HepG2 (cell line): ENCODE measurements around the gene CABP4. TPM values are rescaled to one million over a fixed set of nuclear protein-coding genes. Genes with fewer than 3 reads are reported as not detected.

Experiments
- ARID2 ChIP-seq: sonication (generic); formaldehyde crosslinking; IDR thresholded peaks from 2 replicates; pipeline ENCODE4 v1.8.1; 2022; ENCODE audit warnings: mild to moderate bottlenecking, missing genetic modification reagents, borderline replicate concordance
- ETV5 ChIP-seq: IDR thresholded peaks from 2 replicates; pipeline ENCODE4 v1.6.1; 2018; ENCODE audit warnings: missing biosample characterization, missing genetic modification reagents, inconsistent platforms, borderline replicate concordance
- HMG20B ChIP-seq: conservative IDR thresholded peaks from 2 replicates; pipeline ENCODE4 v1.6.1; 2016; ENCODE audit warnings: missing genetic modification reagents, missing compliant biosample characterization
- KAT2B ChIP-seq: fragments of 150-350 bp; IDR thresholded peaks from 2 replicates; pipeline ENCODE4 v1.6.1; 2014; ENCODE audit warnings: low read depth, low read length, borderline replicate concordance
- KAT8 ChIP-seq: IDR thresholded peaks from 2 replicates; pipeline ENCODE4 v1.6.1; 2016; ENCODE audit warnings: missing genetic modification reagents, missing compliant biosample characterization
- KDM5A ChIP-seq: fragments of 200-600 bp; sonication (generic); IDR thresholded peaks from 2 replicates; pipeline ENCODE4 v1.7.0; 2018; ENCODE audit warnings: antibody characterized with exemption, mild to moderate bottlenecking, low read length, borderline replicate concordance
- MATR3 ChIP-seq: sonication (generic); formaldehyde crosslinking; IDR thresholded peaks from 2 replicates; pipeline ENCODE4 v1.4.0; 2020; ENCODE audit warnings: missing genetic modification reagents
- MEIS1 ChIP-seq: sonication (generic); formaldehyde crosslinking; IDR thresholded peaks from 2 replicates; pipeline ENCODE4 v1.9.0; 2021; ENCODE audit warnings: mild to moderate bottlenecking, missing genetic modification reagents, moderate library complexity, borderline replicate concordance
- NKX3-1 ChIP-seq: sonication (generic); formaldehyde crosslinking; IDR thresholded peaks from 2 replicates; pipeline ENCODE4 v1.5.0; 2020; ENCODE audit warnings: missing genetic modification reagents
- POLR2AphosphoS2 ChIP-seq: IDR thresholded peaks from 2 replicates; pipeline ENCODE4 v1.6.1; 2011; ENCODE audit warnings: low read depth, low read length, improper control_type of control experiment
- SPEN ChIP-seq: sonication (generic); formaldehyde crosslinking; IDR thresholded peaks from 2 replicates; pipeline ENCODE4 v1.5.1; 2020; ENCODE audit warnings: low read depth, mild to moderate bottlenecking, missing genetic modification reagents
- ZFX ChIP-seq: sonication (generic); formaldehyde crosslinking; IDR thresholded peaks from 2 replicates; pipeline ENCODE4 v1.4.0; 2020; ENCODE audit warnings: mild to moderate bottlenecking, low read depth, missing genetic modification reagents, moderate library complexity
- ZNF326 ChIP-seq: sonication (generic); formaldehyde crosslinking; IDR thresholded peaks from 2 replicates; pipeline ENCODE4 v1.4.0; 2020; ENCODE audit warnings: missing genetic modification reagents, borderline replicate concordance
- ZNF703 ChIP-seq: sonication (generic); formaldehyde crosslinking; IDR thresholded peaks from 2 replicates; pipeline ENCODE4 v1.5.1; 2020; ENCODE audit warnings: missing genetic modification reagents, mild to moderate bottlenecking, moderate library complexity, borderline replicate concordance
- polyA plus RNA-seq, 8 experiments: library from polyadenylated mRNA; depleted of rRNA in 3 of 8; stranded (reverse) in 7 of 8; unstranded in 1 of 8; fragments of >200 nt; fragmentation: Illumina TruSeq in 4 of 8; extraction: Trizol in 4 of 8; gene quantifications; 2 replicates each; pipeline versions ENCODE4 v1.2.1 to v1.2.3, GENCODE V29; 2011 to 2016; ENCODE audit warnings: low read depth in 4 of 8, missing spikeins in 1 of 8, mixed read lengths in 1 of 8; ENCODE audit not compliant: insufficient read depth in 1 of 8
- total RNA-seq, 5 experiments: library from RNA; depleted of rRNA; stranded (reverse); fragments of >200 nt; fragmentation: Illumina TruSeq; extraction: Trizol; gene quantifications; 2 replicates each; pipeline ENCODE4 v1.2.3, GENCODE V29; 2016; ENCODE audit warnings: low read depth in 1 of 5
- TF ChIP-seq, protein P1 (sequence below): IDR thresholded peaks from 2 replicates; pipeline ENCODE4 v1.6.1; 2016; ENCODE audit warnings: low read depth, missing genetic modification reagents, missing compliant biosample characterization
- TF ChIP-seq, protein P2 (sequence below): sonication (generic); formaldehyde crosslinking; IDR thresholded peaks from 2 replicates; pipeline ENCODE4 v1.5.1; 2020; ENCODE audit warnings: missing genetic modification reagents, mild to moderate bottlenecking, borderline replicate concordance
- TF ChIP-seq, protein P3 (sequence below): conservative IDR thresholded peaks from 2 replicates; pipeline ENCODE4 v1.6.1; 2018; ENCODE audit warnings: missing genetic modification reagents
- TF ChIP-seq, protein P4 (sequence below): sonication (generic); formaldehyde crosslinking; IDR thresholded peaks from 2 replicates; pipeline ENCODE4 v1.4.0; 2020; ENCODE audit warnings: mild to moderate bottlenecking, missing genetic modification reagents

CABP4 gene
- total and polyA plus RNA-seq, 2 of the 13 experiments (the other 11 are each of a cell fraction or from before 2014, with no cell fraction given), result not detected

DNA sequence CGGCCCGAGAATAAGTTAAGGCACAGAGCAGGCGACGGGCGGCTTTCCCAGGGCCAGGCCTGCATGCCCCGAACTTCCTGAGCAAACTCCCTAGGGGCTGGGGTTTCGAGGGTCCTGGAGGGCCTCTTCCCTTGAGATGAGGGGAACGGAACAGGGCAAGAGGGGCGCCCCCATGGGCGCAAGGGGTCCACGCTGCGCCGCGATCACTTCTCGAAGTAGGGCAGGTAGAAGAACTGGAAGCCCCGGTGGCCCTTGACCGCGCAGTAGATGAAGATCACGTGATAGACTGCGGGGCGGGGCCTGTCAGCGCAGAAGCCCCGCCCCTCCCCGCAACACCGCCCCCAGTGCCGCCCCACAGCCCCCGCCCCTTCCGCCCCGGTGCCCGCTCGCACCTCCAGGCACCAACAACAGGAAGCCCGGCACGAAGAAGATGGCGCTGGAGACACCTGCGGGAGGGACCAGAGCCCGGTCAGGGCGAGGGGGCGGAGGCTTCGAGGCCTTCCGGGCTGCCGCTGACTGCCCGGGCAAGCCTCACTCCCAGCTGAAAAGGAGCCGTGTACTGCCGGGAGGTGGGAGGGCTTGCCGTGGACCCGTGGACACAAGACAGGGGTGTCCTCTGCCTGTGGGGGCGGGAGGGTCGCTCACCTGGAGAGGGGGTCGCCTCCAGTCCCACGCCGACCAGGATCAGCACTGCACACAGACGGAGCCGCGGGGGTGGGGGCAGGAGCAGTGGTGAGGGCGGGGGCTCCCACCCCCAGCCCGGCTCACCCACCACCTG lies 9.4 kb downstream of the CABP4 start (continued):
- TF ChIP-seq, protein P1, sequence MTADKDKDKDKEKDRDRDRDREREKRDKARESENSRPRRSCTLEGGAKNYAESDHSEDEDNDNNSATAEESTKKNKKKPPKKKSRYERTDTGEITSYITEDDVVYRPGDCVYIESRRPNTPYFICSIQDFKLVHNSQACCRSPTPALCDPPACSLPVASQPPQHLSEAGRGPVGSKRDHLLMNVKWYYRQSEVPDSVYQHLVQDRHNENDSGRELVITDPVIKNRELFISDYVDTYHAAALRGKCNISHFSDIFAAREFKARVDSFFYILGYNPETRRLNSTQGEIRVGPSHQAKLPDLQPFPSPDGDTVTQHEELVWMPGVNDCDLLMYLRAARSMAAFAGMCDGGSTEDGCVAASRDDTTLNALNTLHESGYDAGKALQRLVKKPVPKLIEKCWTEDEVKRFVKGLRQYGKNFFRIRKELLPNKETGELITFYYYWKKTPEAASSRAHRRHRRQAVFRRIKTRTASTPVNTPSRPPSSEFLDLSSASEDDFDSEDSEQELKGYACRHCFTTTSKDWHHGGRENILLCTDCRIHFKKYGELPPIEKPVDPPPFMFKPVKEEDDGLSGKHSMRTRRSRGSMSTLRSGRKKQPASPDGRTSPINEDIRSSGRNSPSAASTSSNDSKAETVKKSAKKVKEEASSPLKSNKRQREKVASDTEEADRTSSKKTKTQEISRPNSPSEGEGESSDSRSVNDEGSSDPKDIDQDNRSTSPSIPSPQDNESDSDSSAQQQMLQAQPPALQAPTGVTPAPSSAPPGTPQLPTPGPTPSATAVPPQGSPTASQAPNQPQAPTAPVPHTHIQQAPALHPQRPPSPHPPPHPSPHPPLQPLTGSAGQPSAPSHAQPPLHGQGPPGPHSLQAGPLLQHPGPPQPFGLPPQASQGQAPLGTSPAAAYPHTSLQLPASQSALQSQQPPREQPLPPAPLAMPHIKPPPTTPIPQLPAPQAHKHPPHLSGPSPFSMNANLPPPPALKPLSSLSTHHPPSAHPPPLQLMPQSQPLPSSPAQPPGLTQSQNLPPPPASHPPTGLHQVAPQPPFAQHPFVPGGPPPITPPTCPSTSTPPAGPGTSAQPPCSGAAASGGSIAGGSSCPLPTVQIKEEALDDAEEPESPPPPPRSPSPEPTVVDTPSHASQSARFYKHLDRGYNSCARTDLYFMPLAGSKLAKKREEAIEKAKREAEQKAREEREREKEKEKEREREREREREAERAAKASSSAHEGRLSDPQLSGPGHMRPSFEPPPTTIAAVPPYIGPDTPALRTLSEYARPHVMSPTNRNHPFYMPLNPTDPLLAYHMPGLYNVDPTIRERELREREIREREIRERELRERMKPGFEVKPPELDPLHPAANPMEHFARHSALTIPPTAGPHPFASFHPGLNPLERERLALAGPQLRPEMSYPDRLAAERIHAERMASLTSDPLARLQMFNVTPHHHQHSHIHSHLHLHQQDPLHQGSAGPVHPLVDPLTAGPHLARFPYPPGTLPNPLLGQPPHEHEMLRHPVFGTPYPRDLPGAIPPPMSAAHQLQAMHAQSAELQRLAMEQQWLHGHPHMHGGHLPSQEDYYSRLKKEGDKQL (CRISPR knock-in tag), result no peak
- no peak for TF ChIP-seq MEIS1 (CRISPR knock-in tag)
- TF ChIP-seq ETV5 (CRISPR knock-in tag), result peak; percentile 66; the same call in 1 of the 2 replicates
- no peak for TF ChIP-seq ARID2
- TF ChIP-seq ZNF326 (CRISPR knock-in tag), result no peak
- TF ChIP-seq ZFX, result peak; percentile 85
- no peak for TF ChIP-seq HMG20B (CRISPR knock-in tag)
- no peak for TF ChIP-seq NKX3-1 (CRISPR knock-in tag)
- TF ChIP-seq, protein P2, sequence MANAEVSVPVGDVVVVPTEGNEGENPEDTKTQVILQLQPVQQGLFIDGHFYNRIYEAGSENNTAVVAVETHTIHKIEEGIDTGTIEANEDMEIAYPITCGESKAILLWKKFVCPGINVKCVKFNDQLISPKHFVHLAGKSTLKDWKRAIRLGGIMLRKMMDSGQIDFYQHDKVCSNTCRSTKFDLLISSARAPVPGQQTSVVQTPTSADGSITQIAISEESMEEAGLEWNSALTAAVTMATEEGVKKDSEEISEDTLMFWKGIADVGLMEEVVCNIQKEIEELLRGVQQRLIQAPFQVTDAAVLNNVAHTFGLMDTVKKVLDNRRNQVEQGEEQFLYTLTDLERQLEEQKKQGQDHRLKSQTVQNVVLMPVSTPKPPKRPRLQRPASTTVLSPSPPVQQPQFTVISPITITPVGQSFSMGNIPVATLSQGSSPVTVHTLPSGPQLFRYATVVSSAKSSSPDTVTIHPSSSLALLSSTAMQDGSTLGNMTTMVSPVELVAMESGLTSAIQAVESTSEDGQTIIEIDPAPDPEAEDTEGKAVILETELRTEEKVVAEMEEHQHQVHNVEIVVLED (CRISPR knock-in tag), result no peak
- TF ChIP-seq SPEN, result peak; percentile 60
- TF ChIP-seq MATR3 (CRISPR knock-in tag), result no peak
- 0 out of 2 replicates have a peak, but pooled peaks have one; percentile 29 for TF ChIP-seq KDM5A
- no peak for TF ChIP-seq ZNF703
- no peak for TF ChIP-seq POLR2AphosphoS2
- no peak for TF ChIP-seq KAT2B
- TF ChIP-seq, protein P3, sequence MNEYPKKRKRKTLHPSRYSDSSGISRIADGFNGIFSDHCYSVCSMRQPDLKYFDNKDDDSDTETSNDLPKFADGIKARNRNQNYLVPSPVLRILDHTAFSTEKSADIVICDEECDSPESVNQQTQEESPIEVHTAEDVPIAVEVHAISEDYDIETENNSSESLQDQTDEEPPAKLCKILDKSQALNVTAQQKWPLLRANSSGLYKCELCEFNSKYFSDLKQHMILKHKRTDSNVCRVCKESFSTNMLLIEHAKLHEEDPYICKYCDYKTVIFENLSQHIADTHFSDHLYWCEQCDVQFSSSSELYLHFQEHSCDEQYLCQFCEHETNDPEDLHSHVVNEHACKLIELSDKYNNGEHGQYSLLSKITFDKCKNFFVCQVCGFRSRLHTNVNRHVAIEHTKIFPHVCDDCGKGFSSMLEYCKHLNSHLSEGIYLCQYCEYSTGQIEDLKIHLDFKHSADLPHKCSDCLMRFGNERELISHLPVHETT (CRISPR knock-in tag), result no peak; the same call in 1 of the 2 replicates
- TF ChIP-seq, protein P4, sequence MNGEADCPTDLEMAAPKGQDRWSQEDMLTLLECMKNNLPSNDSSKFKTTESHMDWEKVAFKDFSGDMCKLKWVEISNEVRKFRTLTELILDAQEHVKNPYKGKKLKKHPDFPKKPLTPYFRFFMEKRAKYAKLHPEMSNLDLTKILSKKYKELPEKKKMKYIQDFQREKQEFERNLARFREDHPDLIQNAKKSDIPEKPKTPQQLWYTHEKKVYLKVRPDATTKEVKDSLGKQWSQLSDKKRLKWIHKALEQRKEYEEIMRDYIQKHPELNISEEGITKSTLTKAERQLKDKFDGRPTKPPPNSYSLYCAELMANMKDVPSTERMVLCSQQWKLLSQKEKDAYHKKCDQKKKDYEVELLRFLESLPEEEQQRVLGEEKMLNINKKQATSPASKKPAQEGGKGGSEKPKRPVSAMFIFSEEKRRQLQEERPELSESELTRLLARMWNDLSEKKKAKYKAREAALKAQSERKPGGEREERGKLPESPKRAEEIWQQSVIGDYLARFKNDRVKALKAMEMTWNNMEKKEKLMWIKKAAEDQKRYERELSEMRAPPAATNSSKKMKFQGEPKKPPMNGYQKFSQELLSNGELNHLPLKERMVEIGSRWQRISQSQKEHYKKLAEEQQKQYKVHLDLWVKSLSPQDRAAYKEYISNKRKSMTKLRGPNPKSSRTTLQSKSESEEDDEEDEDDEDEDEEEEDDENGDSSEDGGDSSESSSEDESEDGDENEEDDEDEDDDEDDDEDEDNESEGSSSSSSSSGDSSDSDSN (CRISPR knock-in tag), result peak; percentile 39; the same call in 1 of the 2 replicates
- peak; percentile 43 for TF ChIP-seq KAT8 (CRISPR knock-in tag)
